Neural progenitor cell (in vitro differentiated cells): Measurements from ENCODE around the gene MCM5.

ENCODE experiments used
- CTCF ChIP-seq: fragments of 200-600 bp; sonication (generic); IDR thresholded peaks from 2 replicates; pipeline ENCODE4 v1.5.1; 2017; ENCODE audit warnings: antibody characterized with exemption, mild to moderate bottlenecking
- EZH2 ChIP-seq: fragments of 200-600 bp; sonication (generic); IDR thresholded peaks from 2 replicates; pipeline ENCODE4 v1.6.1; 2017; ENCODE audit warnings: antibody characterized with exemption, mild to moderate bottlenecking, moderate library complexity

GRCh38 chr22:35462498-35463230, 62.7 kb downstream of the MCM5 start:
- TF ChIP-seq CTCF: no peak
- TF ChIP-seq EZH2: no peak
